HepG2 (cell line): ENCODE measurements around the gene NATD1. TPM values are rescaled to one million over a fixed set of nuclear protein-coding genes. Genes with fewer than 3 reads are reported as not detected.

Source experiments
- BORCS8-MEF2B ChIP-seq: sonication (generic); formaldehyde crosslinking; IDR thresholded peaks from 2 replicates; pipeline ENCODE4 v1.8.0; 2022; ENCODE audit warnings: mild to moderate bottlenecking, missing genetic modification reagents
- CHCHD3 ChIP-seq: sonication (generic); formaldehyde crosslinking; IDR thresholded peaks from 2 replicates; pipeline ENCODE4 v1.8.0; 2022; ENCODE audit warnings: mild to moderate bottlenecking, missing genetic modification reagents, moderate library complexity
- ETV5 ChIP-seq: IDR thresholded peaks from 2 replicates; pipeline ENCODE4 v1.6.1; 2018; ENCODE audit warnings: missing biosample characterization, missing genetic modification reagents, inconsistent platforms, borderline replicate concordance
- GATAD2A ChIP-seq: IDR thresholded peaks from 2 replicates; pipeline ENCODE4 v1.6.1; 2016
- IRF2 ChIP-seq: IDR thresholded peaks from 2 replicates; pipeline ENCODE4 v1.6.1; 2018; ENCODE audit warnings: missing genetic modification reagents, missing compliant biosample characterization
- MAZ ChIP-seq, 2 experiments: sonication (generic) in 1 of 2; formaldehyde crosslinking in 1 of 2; IDR thresholded peaks; 2 replicates each; pipeline versions ENCODE4 v1.5.0 to v1.6.1; 2012 to 2020; ENCODE audit warnings: low read depth in 2 of 2, mild to moderate bottlenecking in 2 of 2, borderline replicate concordance in 1 of 2, improper control_type of control experiment in 1 of 2, low read length in 1 of 2, missing genetic modification reagents in 1 of 2, moderate library complexity in 1 of 2
- PHF8 ChIP-seq: sonication (generic); formaldehyde crosslinking; IDR thresholded peaks from 2 replicates; pipeline ENCODE4 v1.5.0; 2020; ENCODE audit warnings: missing genetic modification reagents
- RFX1 ChIP-seq: fragments of 450-650 bp; IDR thresholded peaks from 2 replicates; pipeline ENCODE4 v1.6.1; 2017
- SCMH1 ChIP-seq: sonication (generic); formaldehyde crosslinking; IDR thresholded peaks from 2 replicates; pipeline ENCODE4 v1.9.0; 2021; ENCODE audit warnings: missing genetic modification reagents, mild to moderate bottlenecking, borderline replicate concordance
- STAT5B ChIP-seq: sonication (generic); formaldehyde crosslinking; IDR thresholded peaks from 2 replicates; pipeline ENCODE4 v1.4.0; 2020; ENCODE audit warnings: missing genetic modification reagents
- TEAD3 ChIP-seq: optimal IDR thresholded peaks from 2 replicates; pipeline ENCODE3; 2016; ENCODE audit warnings: borderline replicate concordance
- ZFAT ChIP-seq: sonication (generic); formaldehyde crosslinking; conservative IDR thresholded peaks from 2 replicates; pipeline ENCODE4 v1.8.1; 2023; ENCODE audit warnings: missing genetic modification reagents, inconsistent platforms
- ZFY ChIP-seq: sonication (generic); formaldehyde crosslinking; IDR thresholded peaks from 2 replicates; pipeline ENCODE4 v1.4.0; 2020; ENCODE audit warnings: missing genetic modification reagents
- ZNF18 ChIP-seq: sonication (generic); formaldehyde crosslinking; IDR thresholded peaks from 2 replicates; pipeline ENCODE4 v1.8.0; 2022; ENCODE audit warnings: mild to moderate bottlenecking, missing genetic modification reagents; ENCODE audit not compliant: insufficient replicate concordance
- ZNF234 ChIP-seq: sonication (generic); formaldehyde crosslinking; conservative IDR thresholded peaks from 2 replicates; pipeline ENCODE4 v1.5.1; 2020; ENCODE audit warnings: mild to moderate bottlenecking, missing genetic modification reagents
- ZNF251 ChIP-seq: sonication (generic); formaldehyde crosslinking; IDR thresholded peaks from 2 replicates; pipeline ENCODE4 v1.9.0; 2021; ENCODE audit warnings: mild to moderate bottlenecking, missing genetic modification reagents
- ZNF562 ChIP-seq: sonication (generic); formaldehyde crosslinking; IDR thresholded peaks from 2 replicates; pipeline ENCODE4 v1.8.0; 2022; ENCODE audit warnings: missing genetic modification reagents, borderline replicate concordance
- ZNF629 ChIP-seq: sonication (generic); formaldehyde crosslinking; conservative IDR thresholded peaks from 2 replicates; pipeline ENCODE4 v1.5.0; 2020; ENCODE audit warnings: missing genetic modification reagents
- ZNF674 ChIP-seq: sonication (generic); formaldehyde crosslinking; IDR thresholded peaks from 2 replicates; pipeline ENCODE4 v1.5.0; 2020; ENCODE audit warnings: low read depth, mild to moderate bottlenecking, missing genetic modification reagents
- ZNF777 ChIP-seq: sonication (generic); formaldehyde crosslinking; IDR thresholded peaks from 2 replicates; pipeline ENCODE4 v1.4.0; 2020; ENCODE audit warnings: missing genetic modification reagents
- polyA plus RNA-seq, 8 experiments: library from polyadenylated mRNA; depleted of rRNA in 3 of 8; stranded (reverse) in 7 of 8; unstranded in 1 of 8; fragments of >200 nt; fragmentation: Illumina TruSeq in 4 of 8; extraction: Trizol in 4 of 8; gene quantifications; 2 replicates each; pipeline versions ENCODE4 v1.2.1 to v1.2.3, GENCODE V29; 2011 to 2016; ENCODE audit warnings: low read depth in 4 of 8, missing spikeins in 1 of 8, mixed read lengths in 1 of 8; ENCODE audit not compliant: insufficient read depth in 1 of 8
- total RNA-seq, 5 experiments: library from RNA; depleted of rRNA; stranded (reverse); fragments of >200 nt; fragmentation: Illumina TruSeq; extraction: Trizol; gene quantifications; 2 replicates each; pipeline ENCODE4 v1.2.3, GENCODE V29; 2016; ENCODE audit warnings: low read depth in 1 of 5
- TF ChIP-seq, protein P1 (sequence below): sonication (generic); formaldehyde crosslinking; IDR thresholded peaks from 2 replicates; pipeline ENCODE4 v1.4.0; 2020; ENCODE audit warnings: missing genetic modification reagents
- TF ChIP-seq, protein P2 (sequence below): IDR thresholded peaks from 2 replicates; pipeline ENCODE4 v1.6.1; 2018; ENCODE audit warnings: missing genetic modification reagents, mild to moderate bottlenecking, missing compliant biosample characterization
- TF ChIP-seq, protein P3 (sequence below): IDR thresholded peaks from 2 replicates; pipeline ENCODE4 v1.6.1; 2012; ENCODE audit warnings: low read length, improper control_type of control experiment

NATD1 gene
- total and polyA plus RNA-seq, 2 of the 13 experiments (the other 11 are each of a cell fraction or from before 2014, with no cell fraction given) = 0.31 to 2.3 TPM

DNA sequence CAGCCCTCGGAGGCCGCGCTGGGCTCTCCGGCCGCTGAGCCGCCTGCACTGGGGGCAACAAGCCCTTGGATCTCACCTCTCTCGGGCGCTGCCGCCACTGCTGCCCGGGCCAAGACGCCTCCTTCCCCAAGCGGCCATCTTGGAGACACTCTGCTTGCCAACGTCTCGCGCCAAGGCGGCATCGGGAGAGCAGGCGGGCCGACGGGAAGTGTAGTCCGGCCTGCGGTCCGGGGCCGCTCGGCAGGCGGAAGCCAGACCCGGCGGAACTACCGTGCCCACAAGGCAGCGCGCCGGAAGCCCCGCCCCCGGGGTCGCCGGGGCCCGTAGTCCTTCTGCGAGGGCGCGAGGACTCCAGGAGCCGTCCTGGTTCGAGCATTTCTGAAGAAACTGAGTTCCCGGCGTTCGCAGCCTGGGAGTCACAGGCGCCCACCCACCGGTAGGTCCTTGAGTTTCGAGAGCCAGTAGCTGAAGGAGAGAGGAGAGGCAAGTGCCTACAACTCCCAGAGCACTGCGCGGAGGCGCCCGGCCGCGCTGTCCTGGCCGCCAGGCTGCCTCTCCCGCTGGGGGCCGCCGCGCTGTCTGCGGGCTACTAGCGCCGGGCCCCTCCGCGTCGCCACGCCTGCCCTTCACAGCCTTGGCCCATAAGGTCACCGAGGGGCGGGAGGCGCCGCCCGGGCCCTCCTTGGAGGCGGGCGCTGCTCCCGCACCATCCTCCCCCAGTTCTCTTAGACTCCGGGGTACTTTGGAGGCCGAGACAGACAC lies 39.0 kb downstream of the NATD1 start, which contains the start of gene TMEM11 (continued):
- TF ChIP-seq, protein P1, sequence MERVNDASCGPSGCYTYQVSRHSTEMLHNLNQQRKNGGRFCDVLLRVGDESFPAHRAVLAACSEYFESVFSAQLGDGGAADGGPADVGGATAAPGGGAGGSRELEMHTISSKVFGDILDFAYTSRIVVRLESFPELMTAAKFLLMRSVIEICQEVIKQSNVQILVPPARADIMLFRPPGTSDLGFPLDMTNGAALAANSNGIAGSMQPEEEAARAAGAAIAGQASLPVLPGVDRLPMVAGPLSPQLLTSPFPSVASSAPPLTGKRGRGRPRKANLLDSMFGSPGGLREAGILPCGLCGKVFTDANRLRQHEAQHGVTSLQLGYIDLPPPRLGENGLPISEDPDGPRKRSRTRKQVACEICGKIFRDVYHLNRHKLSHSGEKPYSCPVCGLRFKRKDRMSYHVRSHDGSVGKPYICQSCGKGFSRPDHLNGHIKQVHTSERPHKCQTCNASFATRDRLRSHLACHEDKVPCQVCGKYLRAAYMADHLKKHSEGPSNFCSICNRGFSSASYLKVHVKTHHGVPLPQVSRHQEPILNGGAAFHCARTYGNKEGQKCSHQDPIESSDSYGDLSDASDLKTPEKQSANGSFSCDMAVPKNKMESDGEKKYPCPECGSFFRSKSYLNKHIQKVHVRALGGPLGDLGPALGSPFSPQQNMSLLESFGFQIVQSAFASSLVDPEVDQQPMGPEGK (CRISPR knock-in tag) = peak; percentile 88
- TF ChIP-seq ZNF674 (CRISPR knock-in tag) (0 out of 2 replicates have a peak, but pooled peaks have one; percentile 62), CHCHD3 (CRISPR knock-in tag) (no peak), ZFAT (CRISPR knock-in tag) (no peak), STAT5B (CRISPR knock-in tag) (no peak), PHF8 (CRISPR knock-in tag) (peak; percentile 91), TEAD3 (peak; percentile 13), BORCS8-MEF2B (CRISPR knock-in tag) (no peak), RFX1 (no peak), ZNF562 (CRISPR knock-in tag) (no peak), ZNF18 (CRISPR knock-in tag) (peak; percentile 59), GATAD2A (CRISPR knock-in tag) (no peak), ZNF251 (CRISPR knock-in tag) (no peak), SCMH1 (CRISPR knock-in tag) (no peak), ZFY (CRISPR knock-in tag) (peak; percentile 83), ZNF234 (CRISPR knock-in tag) (peak; percentile 79; the same call in 1 of the 2 replicates), MAZ (IDR thresholded peaks at IDR 0.05; ENCODE audit: borderline replicate concordance, low read depth, low read length) (no peak), MAZ (CRISPR knock-in tag; IDR thresholded peaks at IDR 0.05; ENCODE audit: low read depth) (peak; percentile 46), ZNF629 (CRISPR knock-in tag) (no peak), IRF2 (CRISPR knock-in tag) (0 out of 2 replicates have a peak, but pooled peaks have one; percentile 26), ZNF777 (CRISPR knock-in tag) (no peak), ETV5 (no peak; the same call in 1 of the 2 replicates)
- TF ChIP-seq, protein P2, sequence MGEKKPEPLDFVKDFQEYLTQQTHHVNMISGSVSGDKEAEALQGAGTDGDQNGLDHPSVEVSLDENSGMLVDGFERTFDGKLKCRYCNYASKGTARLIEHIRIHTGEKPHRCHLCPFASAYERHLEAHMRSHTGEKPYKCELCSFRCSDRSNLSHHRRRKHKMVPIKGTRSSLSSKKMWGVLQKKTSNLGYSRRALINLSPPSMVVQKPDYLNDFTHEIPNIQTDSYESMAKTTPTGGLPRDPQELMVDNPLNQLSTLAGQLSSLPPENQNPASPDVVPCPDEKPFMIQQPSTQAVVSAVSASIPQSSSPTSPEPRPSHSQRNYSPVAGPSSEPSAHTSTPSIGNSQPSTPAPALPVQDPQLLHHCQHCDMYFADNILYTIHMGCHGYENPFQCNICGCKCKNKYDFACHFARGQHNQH (CRISPR knock-in tag) = 0 out of 2 replicates have a peak, but pooled peaks have one; percentile 2
- TF ChIP-seq, protein P3, sequence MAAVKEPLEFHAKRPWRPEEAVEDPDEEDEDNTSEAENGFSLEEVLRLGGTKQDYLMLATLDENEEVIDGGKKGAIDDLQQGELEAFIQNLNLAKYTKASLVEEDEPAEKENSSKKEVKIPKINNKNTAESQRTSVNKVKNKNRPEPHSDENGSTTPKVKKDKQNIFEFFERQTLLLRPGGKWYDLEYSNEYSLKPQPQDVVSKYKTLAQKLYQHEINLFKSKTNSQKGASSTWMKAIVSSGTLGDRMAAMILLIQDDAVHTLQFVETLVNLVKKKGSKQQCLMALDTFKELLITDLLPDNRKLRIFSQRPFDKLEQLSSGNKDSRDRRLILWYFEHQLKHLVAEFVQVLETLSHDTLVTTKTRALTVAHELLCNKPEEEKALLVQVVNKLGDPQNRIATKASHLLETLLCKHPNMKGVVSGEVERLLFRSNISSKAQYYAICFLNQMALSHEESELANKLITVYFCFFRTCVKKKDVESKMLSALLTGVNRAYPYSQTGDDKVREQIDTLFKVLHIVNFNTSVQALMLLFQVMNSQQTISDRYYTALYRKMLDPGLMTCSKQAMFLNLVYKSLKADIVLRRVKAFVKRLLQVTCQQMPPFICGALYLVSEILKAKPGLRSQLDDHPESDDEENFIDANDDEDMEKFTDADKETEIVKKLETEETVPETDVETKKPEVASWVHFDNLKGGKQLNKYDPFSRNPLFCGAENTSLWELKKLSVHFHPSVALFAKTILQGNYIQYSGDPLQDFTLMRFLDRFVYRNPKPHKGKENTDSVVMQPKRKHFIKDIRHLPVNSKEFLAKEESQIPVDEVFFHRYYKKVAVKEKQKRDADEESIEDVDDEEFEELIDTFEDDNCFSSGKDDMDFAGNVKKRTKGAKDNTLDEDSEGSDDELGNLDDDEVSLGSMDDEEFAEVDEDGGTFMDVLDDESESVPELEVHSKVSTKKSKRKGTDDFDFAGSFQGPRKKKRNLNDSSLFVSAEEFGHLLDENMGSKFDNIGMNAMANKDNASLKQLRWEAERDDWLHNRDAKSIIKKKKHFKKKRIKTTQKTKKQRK = no peak
